Mononuclear cell (primary cell): Measurements from ENCODE around the gene CREB3L2. TPM values are rescaled to one million over a fixed set of nuclear protein-coding genes. Genes with fewer than 3 reads are reported as not detected.

Experiments
- H3K27me3 ChIP-seq: 2 replicates; pipeline ENCODE4 v1.6.0; 2011; ENCODE audit warnings: low read length, control low read depth; ENCODE audit not compliant: insufficient read depth
- H3K4me1 ChIP-seq: 2 replicates; pipeline ENCODE4 v1.5.1; 2011; ENCODE audit warnings: mild to moderate bottlenecking, low read length, control low read depth; ENCODE audit not compliant: insufficient read depth
- H3K4me3 ChIP-seq: 2 replicates; pipeline ENCODE4 v1.5.1; 2011; ENCODE audit warnings: mild to moderate bottlenecking, low read length, moderate library complexity
- H3K9me3 ChIP-seq: 2 replicates; pipeline ENCODE4 v1.5.1; 2011; ENCODE audit warnings: low read depth, mild to moderate bottlenecking, control low read depth, low read length
- total RNA-seq: library from RNA; depleted of rRNA; stranded (reverse); fragments of >200 nt; gene quantifications from one replicate; pipeline ENCODE4 v1.2.3, GENCODE V29; 2012

The CREB3L2 gene
- total RNA-seq, 1 donor = 6.2 TPM

GRCh38 chr7:138002096-138002827, 376 bp upstream of the CREB3L2 start:
- Histone ChIP-seq H3K4me1 (peaks cover 38% of the 10 kb centered on the region), H3K9me3 (no peaks in the 10 kb centered on the region), H3K4me3 (peak overlapping the region; percentile 99), H3K27me3 (no peaks in the 10 kb centered on the region)

- Histone ChIP-seq H3K4me3 (peak overlapping the region; percentile 9), H3K27me3 (no peaks in the 10 kb centered on the region), H3K4me1 (peaks cover 56% of the 10 kb centered on the region), H3K9me3 (no peaks in the 10 kb centered on the region)
Observed at GRCh38 chr7:138000081-138000701, 1.7 kb downstream of the CREB3L2 start.

GRCh38 chr7:137999496-138000080, 2.3 kb downstream of the CREB3L2 start:
- peaks cover 56% of the 10 kb centered on the region for H3K4me1 ChIP-seq
- H3K4me3 ChIP-seq = no peak overlapping the region
- H3K27me3 ChIP-seq = no peaks in the 10 kb centered on the region
- no peaks in the 10 kb centered on the region for H3K9me3 ChIP-seq

GRCh38 chr7:137998250-137998649, 3.6 kb downstream of the CREB3L2 start:
- Histone ChIP-seq H3K9me3 (no peaks in the 10 kb centered on the region), H3K4me1 (peaks cover 56% of the 10 kb centered on the region), H3K4me3 (no peak overlapping the region), H3K27me3 (no peaks in the 10 kb centered on the region)

- Histone ChIP-seq H3K9me3 (no peaks in the 10 kb centered on the region), H3K27me3 (no peaks in the 10 kb centered on the region), H3K4me1 (peaks cover 63% of the 10 kb centered on the region), H3K4me3 (no peak overlapping the region)
Observed at GRCh38 chr7:137996871-137997270, 5.0 kb downstream of the CREB3L2 start.

GRCh38 chr7:137996386-137996851, 5.5 kb downstream of the CREB3L2 start:
- Histone ChIP-seq H3K4me1 (peaks cover 61% of the 10 kb centered on the region), H3K27me3 (no peaks in the 10 kb centered on the region), H3K4me3 (no peak overlapping the region), H3K9me3 (no peaks in the 10 kb centered on the region)

GRCh38 chr7:137994216-137994615, 7.7 kb downstream of the CREB3L2 start:
- no peaks in the 10 kb centered on the region for H3K9me3 ChIP-seq
- H3K4me1 ChIP-seq = peaks cover 40% of the 10 kb centered on the region
- no peak overlapping the region for H3K4me3 ChIP-seq
- H3K27me3 ChIP-seq = no peaks in the 10 kb centered on the region

- H3K27me3 ChIP-seq = no peaks in the 10 kb centered on the region
- H3K4me1 ChIP-seq = peaks cover 33% of the 10 kb centered on the region
- no peak overlapping the region for H3K4me3 ChIP-seq
- no peaks in the 10 kb centered on the region for H3K9me3 ChIP-seq
Observed at GRCh38 chr7:137993395-137993743, 8.5 kb downstream of the CREB3L2 start.

GRCh38 chr7:137992550-137993394, 9.1 kb downstream of the CREB3L2 start:
- Histone ChIP-seq H3K4me3 (no peak overlapping the region), H3K4me1 (peaks cover 35% of the 10 kb centered on the region), H3K9me3 (no peaks in the 10 kb centered on the region), H3K27me3 (no peaks in the 10 kb centered on the region)

- Histone ChIP-seq H3K4me3 (no peak overlapping the region), H3K27me3 (no peaks in the 10 kb centered on the region), H3K9me3 (no peaks in the 10 kb centered on the region), H3K4me1 (peaks cover 31% of the 10 kb centered on the region)
Observed at GRCh38 chr7:137992104-137992549, 9.8 kb downstream of the CREB3L2 start.

GRCh38 chr7:137990251-137990941, 11.5 kb downstream of the CREB3L2 start:
- peaks cover 27% of the 10 kb centered on the region for H3K4me1 ChIP-seq
- H3K27me3 ChIP-seq = no peaks in the 10 kb centered on the region
- no peak overlapping the region for H3K4me3 ChIP-seq
- no peaks in the 10 kb centered on the region for H3K9me3 ChIP-seq

GRCh38 chr7:137989590-137989989, 12.3 kb downstream of the CREB3L2 start:
- H3K4me1 ChIP-seq = peaks cover 27% of the 10 kb centered on the region

GRCh38 chr7:137989094-137989493, 12.8 kb downstream of the CREB3L2 start:
- H3K4me1 ChIP-seq = peaks cover 30% of the 10 kb centered on the region
- no peak overlapping the region for H3K4me3 ChIP-seq
- H3K27me3 ChIP-seq = no peaks in the 10 kb centered on the region

More at GRCh38 chr7:137989590-137989989, 12.3 kb downstream of the CREB3L2 start:
- H3K9me3 ChIP-seq = no peaks in the 10 kb centered on the region
- no peak overlapping the region for H3K4me3 ChIP-seq
- H3K27me3 ChIP-seq = no peaks in the 10 kb centered on the region

GRCh38 chr7:137987968-137988367, 13.9 kb downstream of the CREB3L2 start:
- no peaks in the 10 kb centered on the region for H3K27me3 ChIP-seq
- peaks cover 33% of the 10 kb centered on the region for H3K4me1 ChIP-seq
- no peaks in the 10 kb centered on the region for H3K9me3 ChIP-seq
- H3K4me3 ChIP-seq = no peak overlapping the region

More at GRCh38 chr7:137989094-137989493, 12.8 kb downstream of the CREB3L2 start:
- no peaks in the 10 kb centered on the region for H3K9me3 ChIP-seq
